Fibroblast of lung (primary cell): ENCODE measurements around the gene SAMD13. TPM values are rescaled to one million over a fixed set of nuclear protein-coding genes. Genes with fewer than 3 reads are reported as not detected.

Experiments used
- DNase-seq, 2 donors: peaks; one replicate each; pipeline versions ENCODE4 v3.0.0 to v3.0.0-alpha.2; 2010; ENCODE audit warnings: low read depth in 2 of 2
- H2AFZ ChIP-seq: 2 replicates; pipeline ENCODE4 v1.5.1; 2012; ENCODE audit warnings: low read length, control low read depth, inconsistent platforms
- H3K27ac ChIP-seq: 2 replicates; pipeline ENCODE4 v1.5.1; 2011; ENCODE audit warnings: low read length, control low read depth; ENCODE audit not compliant: insufficient read depth
- H3K27me3 ChIP-seq: 2 replicates; pipeline ENCODE4 v1.5.1; 2011; ENCODE audit warnings: mild to moderate bottlenecking, low read length; ENCODE audit not compliant: control insufficient read depth, insufficient read depth
- H3K36me3 ChIP-seq: 2 replicates; pipeline ENCODE4 v1.5.1; 2011; ENCODE audit warnings: low read length; ENCODE audit not compliant: control insufficient read depth, insufficient read depth
- H3K4me1 ChIP-seq: 2 replicates; pipeline ENCODE4 v1.5.1; 2011; ENCODE audit warnings: low read length; ENCODE audit not compliant: control insufficient read depth, insufficient read depth; ENCODE audit errors: extremely low read depth
- H3K4me2 ChIP-seq: 2 replicates; pipeline ENCODE4 v1.5.1; 2011; ENCODE audit warnings: low read length, control low read depth; ENCODE audit not compliant: insufficient read depth; ENCODE audit errors: extremely low read depth
- H3K4me3 ChIP-seq, 4 experiments: fragments of 200-600 bp in 1 of 4; sonication (generic) in 1 of 4; replicated peaks in 1 of 4; 2 replicates each; pipeline ENCODE4 v1.5.1; 2011 to 2016; ENCODE audit warnings: low read length in 4 of 4, low read depth in 3 of 4, mild to moderate bottlenecking in 3 of 4, control low read depth in 2 of 4, inconsistent platforms in 1 of 4, mixed read lengths in 1 of 4; ENCODE audit not compliant: insufficient read depth in 1 of 4; ENCODE audit errors: control extremely low read depth in 1 of 4
- H3K79me2 ChIP-seq: 2 replicates; pipeline ENCODE4 v1.5.1; 2012; ENCODE audit warnings: mild to moderate bottlenecking, low read length, inconsistent platforms; ENCODE audit not compliant: control insufficient read depth, insufficient read depth
- H3K9ac ChIP-seq: 2 replicates; pipeline ENCODE4 v1.5.1; 2011; ENCODE audit warnings: mild to moderate bottlenecking, low read length, control low read depth; ENCODE audit not compliant: insufficient read depth
- H3K9me3 ChIP-seq: 2 replicates; pipeline ENCODE4 v1.5.1; 2012; ENCODE audit warnings: low read depth, low read length; ENCODE audit not compliant: control insufficient read depth, insufficient read depth
- H4K20me1 ChIP-seq: 2 replicates; pipeline ENCODE4 v1.5.1; 2011; ENCODE audit warnings: low read length; ENCODE audit not compliant: control insufficient read depth, insufficient read depth; ENCODE audit errors: extremely low read depth
- EZH2 ChIP-seq: IDR thresholded peaks from 2 replicates; pipeline ENCODE4 v1.5.1; 2012; ENCODE audit warnings: low read length, control low read depth, mild to moderate bottlenecking; ENCODE audit errors: missing control alignments
- polyA plus RNA-seq, 2 donors: library from polyadenylated mRNA; depleted of rRNA in 1 of 2; stranded (reverse) in 1 of 2; unstranded in 1 of 2; fragments of >200 nt; gene quantifications; 2 replicates each; pipeline ENCODE4 v1.2.1, GENCODE V29; 2011 to 2012; ENCODE audit warnings: missing spikeins in 1 of 2
- total RNA-seq: library from RNA; depleted of rRNA; stranded (reverse); fragments of >200 nt; gene quantifications from 2 replicates; pipeline ENCODE4 v1.2.1, GENCODE V29; 2014
- TF ChIP-seq, protein P1 (sequence below), 2 donors: IDR thresholded peaks in 1 of 2; conservative IDR thresholded peaks in 1 of 2; 1 replicate in 1 of 2; 2 replicates in 1 of 2; pipeline ENCODE4 v1.5.1; 2011 to 2012; ENCODE audit warnings: low read length in 2 of 2, control low read depth in 1 of 2, inconsistent platforms in 1 of 2, low read depth in 1 of 2, mild to moderate bottlenecking in 1 of 2

The SAMD13 gene
- total and polyA plus RNA-seq, 2 donors (not counting 1 experiment from before 2014, with no cell fraction given) = 0.44 to 2.5 TPM

DNA sequence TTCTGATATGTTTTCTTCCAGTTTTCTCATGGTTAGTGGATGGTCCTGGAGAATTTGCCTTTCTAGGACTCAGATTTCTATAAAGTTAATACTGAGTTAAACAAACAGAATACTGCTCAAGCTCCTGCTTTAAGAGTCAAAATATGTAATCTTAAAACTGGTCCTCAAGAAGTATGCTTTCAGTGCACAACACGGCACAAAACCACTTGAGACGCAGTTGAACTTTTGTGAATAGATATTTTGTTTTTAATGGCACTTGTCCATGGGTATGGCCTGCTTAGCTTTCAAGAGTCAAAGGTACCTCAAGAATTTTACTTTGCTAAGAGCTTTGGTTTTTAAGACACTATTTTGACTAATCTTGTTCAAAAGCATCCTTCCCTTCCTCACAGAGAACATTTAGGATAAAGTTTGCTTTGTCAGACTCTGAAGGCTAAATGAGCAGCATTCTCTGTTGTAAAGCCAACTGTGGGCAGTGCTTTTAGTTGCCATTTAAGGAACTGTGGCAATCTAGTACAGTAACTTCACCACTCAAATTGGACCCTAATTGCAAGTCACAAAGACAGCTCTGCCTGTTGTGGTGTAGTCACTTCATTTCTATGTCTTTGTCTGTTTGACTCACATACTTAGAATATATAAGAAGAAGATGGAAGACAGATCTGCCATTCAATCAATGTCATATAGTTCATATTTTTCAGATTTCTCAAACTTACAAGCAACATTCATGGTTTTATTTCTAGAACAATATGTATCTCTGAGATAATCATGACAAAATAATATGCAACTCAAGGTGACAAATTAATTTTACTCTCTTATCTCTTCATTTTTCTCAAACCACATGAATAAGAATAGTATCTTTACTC, 28.8 kb downstream of the SAMD13 start:
- H3K4me1 ChIP-seq = no peaks in the 10 kb centered on the region
- no peak overlapping the region for H3K4me3 ChIP-seq
- no peak overlapping the region for H3K9ac ChIP-seq
- TF ChIP-seq, protein P1, sequence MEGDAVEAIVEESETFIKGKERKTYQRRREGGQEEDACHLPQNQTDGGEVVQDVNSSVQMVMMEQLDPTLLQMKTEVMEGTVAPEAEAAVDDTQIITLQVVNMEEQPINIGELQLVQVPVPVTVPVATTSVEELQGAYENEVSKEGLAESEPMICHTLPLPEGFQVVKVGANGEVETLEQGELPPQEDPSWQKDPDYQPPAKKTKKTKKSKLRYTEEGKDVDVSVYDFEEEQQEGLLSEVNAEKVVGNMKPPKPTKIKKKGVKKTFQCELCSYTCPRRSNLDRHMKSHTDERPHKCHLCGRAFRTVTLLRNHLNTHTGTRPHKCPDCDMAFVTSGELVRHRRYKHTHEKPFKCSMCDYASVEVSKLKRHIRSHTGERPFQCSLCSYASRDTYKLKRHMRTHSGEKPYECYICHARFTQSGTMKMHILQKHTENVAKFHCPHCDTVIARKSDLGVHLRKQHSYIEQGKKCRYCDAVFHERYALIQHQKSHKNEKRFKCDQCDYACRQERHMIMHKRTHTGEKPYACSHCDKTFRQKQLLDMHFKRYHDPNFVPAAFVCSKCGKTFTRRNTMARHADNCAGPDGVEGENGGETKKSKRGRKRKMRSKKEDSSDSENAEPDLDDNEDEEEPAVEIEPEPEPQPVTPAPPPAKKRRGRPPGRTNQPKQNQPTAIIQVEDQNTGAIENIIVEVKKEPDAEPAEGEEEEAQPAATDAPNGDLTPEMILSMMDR (conservative IDR thresholded peaks at IDR 0.05 in 1 of 2, IDR thresholded peaks at IDR 0.05 in 1 of 2; ENCODE audit: low read depth in 1 of 2, low read length in 2 of 2) = no peak
- TF ChIP-seq EZH2 = no peak
- peak in 1 of 2 donors; percentile 66 for DNase-seq
- no peaks in the 10 kb centered on the region for H3K79me2 ChIP-seq
- no peak overlapping the region for H2AFZ ChIP-seq
- H3K27ac ChIP-seq = no peak overlapping the region
- no peaks in the 10 kb centered on the region for H3K9me3 ChIP-seq
- H3K36me3 ChIP-seq = no peaks in the 10 kb centered on the region
- no peaks in the 10 kb centered on the region for H4K20me1 ChIP-seq
- no peak overlapping the region for H3K4me2 ChIP-seq
- H3K27me3 ChIP-seq = no peaks in the 10 kb centered on the region

DNA sequence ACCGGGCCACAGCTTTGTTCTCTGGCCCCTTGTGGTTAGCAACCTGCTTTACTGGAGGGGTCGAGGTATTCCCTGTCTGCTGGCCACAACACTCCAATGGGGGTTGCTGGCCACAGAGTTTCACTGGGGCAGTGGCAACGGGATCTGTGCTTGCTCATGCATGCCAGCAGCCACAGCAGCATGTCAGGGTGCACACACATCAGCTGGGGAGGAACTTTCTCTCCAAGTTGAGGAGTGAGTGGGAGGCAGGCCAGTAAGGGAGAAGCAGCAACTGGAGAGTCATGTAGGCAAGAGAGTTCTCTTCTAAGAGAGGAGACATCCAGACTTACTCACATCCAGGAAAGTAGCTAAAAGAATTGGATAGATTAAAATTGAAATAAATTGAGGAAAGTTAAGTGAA, 38.0 kb downstream of the SAMD13 start:
- Histone ChIP-seq H3K4me1 (no peaks in the 10 kb centered on the region), H3K27ac (no peak overlapping the region), H3K9ac (no peak overlapping the region), H3K4me2 (no peak overlapping the region), H3K4me3 (no peak overlapping the region), H3K27me3 (no peaks in the 10 kb centered on the region), H3K9me3 (no peaks in the 10 kb centered on the region), H4K20me1 (no peaks in the 10 kb centered on the region), H3K79me2 (no peaks in the 10 kb centered on the region), H2AFZ (no peak overlapping the region), H3K36me3 (no peaks in the 10 kb centered on the region)
- peak in 1 of 2 donors; percentile 69 for DNase-seq
- TF ChIP-seq, protein P1 (conservative IDR thresholded peaks at IDR 0.05 in 1 of 2, IDR thresholded peaks at IDR 0.05 in 1 of 2; ENCODE audit: low read depth in 1 of 2, low read length in 2 of 2) = no peak
- no peak for TF ChIP-seq EZH2

DNA sequence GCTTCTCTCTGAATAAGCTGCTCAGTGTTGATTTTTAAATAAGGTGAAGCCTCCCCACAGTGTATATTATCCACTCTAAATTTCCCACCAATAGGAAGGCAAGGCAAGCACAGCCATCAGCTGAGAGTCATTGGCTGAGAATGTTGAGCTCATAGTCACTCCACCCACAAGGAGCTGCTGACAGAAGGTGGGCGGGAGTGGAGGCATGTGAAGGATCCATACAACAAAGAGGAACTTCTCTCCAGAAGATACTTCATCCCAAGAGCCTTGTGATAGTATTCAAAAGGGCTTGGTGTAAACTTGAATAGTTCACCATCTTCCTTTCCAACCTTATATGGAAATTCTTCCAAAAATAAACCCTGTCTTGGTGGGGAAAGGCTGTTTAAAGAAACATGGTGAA, 42.8 kb downstream of the SAMD13 start:
- Histone ChIP-seq H3K9ac (no peak overlapping the region), H3K27ac (no peak overlapping the region), H3K27me3 (no peaks in the 10 kb centered on the region), H3K36me3 (no peaks in the 10 kb centered on the region), H3K4me2 (no peak overlapping the region), H4K20me1 (no peaks in the 10 kb centered on the region), H3K4me1 (no peaks in the 10 kb centered on the region), H2AFZ (peak overlapping the region; percentile 3), H3K9me3 (no peaks in the 10 kb centered on the region), H3K4me3 (no peak overlapping the region), H3K79me2 (no peaks in the 10 kb centered on the region)
- TF ChIP-seq EZH2 = no peak
- TF ChIP-seq, protein P1 (conservative IDR thresholded peaks at IDR 0.05 in 1 of 2, IDR thresholded peaks at IDR 0.05 in 1 of 2; ENCODE audit: low read depth in 1 of 2, low read length in 2 of 2) = no peak
- DNase-seq = peak; percentile 17 to 82
